ENCODE results near the gene TRAPPC2.

DNA sequence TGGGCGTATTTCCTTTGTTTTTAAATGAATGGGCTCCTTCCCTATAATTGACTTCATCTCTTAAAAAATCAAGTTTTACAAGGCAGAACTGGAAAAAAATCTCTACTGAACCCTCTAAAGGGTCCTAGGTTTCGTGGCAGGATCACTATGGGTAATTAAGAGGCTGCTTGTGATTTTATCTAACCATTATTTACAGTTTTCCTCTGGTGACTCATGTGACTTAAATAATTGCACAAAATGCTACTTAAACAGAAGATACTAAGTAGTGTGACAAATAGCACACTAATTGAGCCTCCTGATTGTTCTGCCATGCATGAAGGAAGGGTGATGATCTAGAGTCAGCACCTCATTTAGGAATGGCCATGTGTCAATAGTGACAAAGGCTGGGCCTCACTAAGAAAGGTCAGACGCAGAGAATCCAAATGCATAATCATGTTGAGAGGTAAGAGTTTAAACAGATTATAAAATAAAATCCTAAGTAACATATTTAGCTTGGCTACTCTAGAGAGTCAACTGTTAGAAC lies 35.7 kb upstream of the TRAPPC2 start:
- TF ChIP-seq CTCF (IDR thresholded peaks at IDR 0.05) (no peak), POLR2A (IDR thresholded peaks at IDR 0.05) (no peak)
